WERI-Rb-1 (cell line): ENCODE results near the gene ATP8A2.
"Not testable (repeated sequence)": the region's sequence is repeated elsewhere in the genome, so short reads cannot be mapped to it uniquely, and the experiment has no call there.

Source experiments
- DNase-seq: peaks from one replicate; pipeline ENCODE4 v3.0.0-alpha.2; 2020
- H3K27ac ChIP-seq: fragments of 250-450 bp; sonication (Bioruptor Pico); 2 replicates; pipeline ENCODE4 v1.5.1; 2020; ENCODE audit warnings: mild to moderate bottlenecking, moderate library complexity
- H3K27me3 ChIP-seq: fragments of 250-450 bp; sonication (Bioruptor Pico); 2 replicates; pipeline ENCODE4 v1.5.1; 2021; ENCODE audit warnings: mild to moderate bottlenecking, low read depth, moderate library complexity; ENCODE audit not compliant: insufficient read depth, severe bottlenecking
- H3K36me3 ChIP-seq: fragments of 250-450 bp; sonication (Bioruptor Pico); 2 replicates; pipeline ENCODE4 v1.5.1; 2020; ENCODE audit warnings: mild to moderate bottlenecking, moderate library complexity
- H3K4me3 ChIP-seq: 2 replicates; pipeline ENCODE4 v1.5.1; 2011; ENCODE audit warnings: low read depth, mild to moderate bottlenecking, control low read depth, low read length
- H3K9me3 ChIP-seq: fragments of 250-450 bp; sonication (Bioruptor Pico); 2 replicates; pipeline ENCODE4 v1.5.1; 2021; ENCODE audit warnings: mild to moderate bottlenecking, moderate library complexity; ENCODE audit not compliant: severe bottlenecking
- CTCF ChIP-seq: IDR thresholded peaks from 2 replicates; pipeline ENCODE4 v1.5.1; 2011; ENCODE audit warnings: low read depth, mild to moderate bottlenecking, control low read depth, inconsistent platforms, low read length

ATP8A2 gene

GRCh38 chr13:26060357-26060756, 688.6 kb downstream of the ATP8A2 start:
- no peak overlapping the region for H3K4me3 ChIP-seq
- H3K36me3 ChIP-seq, result no peaks in the 10 kb centered on the region
- H3K27ac ChIP-seq, result no peak overlapping the region
- DNase-seq, result no peak
- TF ChIP-seq CTCF, result no peak
- no peaks in the 10 kb centered on the region for H3K9me3 ChIP-seq
- H3K27me3 ChIP-seq, result no peaks in the 10 kb centered on the region

GRCh38 chr13:26061256-26061655, 689.5 kb downstream of the ATP8A2 start:
- Histone ChIP-seq H3K27ac (no peak overlapping the region), H3K27me3 (no peaks in the 10 kb centered on the region), H3K4me3 (no peak overlapping the region), H3K36me3 (no peaks in the 10 kb centered on the region), H3K9me3 (no peaks in the 10 kb centered on the region)
- no peak for DNase-seq
- no peak for TF ChIP-seq CTCF

GRCh38 chr13:26061947-26062346, 690.2 kb downstream of the ATP8A2 start:
- no peak for DNase-seq
- H3K27ac ChIP-seq, result no peak overlapping the region
- no peak overlapping the region for H3K4me3 ChIP-seq
- H3K27me3 ChIP-seq, result no peaks in the 10 kb centered on the region
- no peaks in the 10 kb centered on the region for H3K9me3 ChIP-seq
- H3K36me3 ChIP-seq, result no peaks in the 10 kb centered on the region
- no peak for TF ChIP-seq CTCF

GRCh38 chr13:26062853-26063444, 691.2 kb downstream of the ATP8A2 start:
- DNase-seq, result peak; percentile 67
- Histone ChIP-seq H3K27ac (no peak overlapping the region), H3K4me3 (no peak overlapping the region), H3K9me3 (no peaks in the 10 kb centered on the region), H3K27me3 (no peaks in the 10 kb centered on the region), H3K36me3 (no peaks in the 10 kb centered on the region)
- TF ChIP-seq CTCF, result peak; percentile 74

- not testable (repeated sequence) for H3K4me3 ChIP-seq, H3K9me3 ChIP-seq, H3K36me3 ChIP-seq, DNase-seq, H3K27me3 ChIP-seq, H3K27ac ChIP-seq
Measured at GRCh38 chr13:26066492-26066891, 694.7 kb downstream of the ATP8A2 start.

- TF ChIP-seq CTCF, result no peak
- H3K36me3 ChIP-seq, result no peaks in the 10 kb centered on the region
- DNase-seq, result no peak
- no peak overlapping the region for H3K4me3 ChIP-seq
- H3K9me3 ChIP-seq, result no peaks in the 10 kb centered on the region
- H3K27ac ChIP-seq, result no peak overlapping the region
- H3K27me3 ChIP-seq, result no peaks in the 10 kb centered on the region
Measured at GRCh38 chr13:26067601-26068000, 695.8 kb downstream of the ATP8A2 start.

GRCh38 chr13:26068372-26068771, 696.6 kb downstream of the ATP8A2 start:
- not testable (repeated sequence) for H3K27me3 ChIP-seq

GRCh38 chr13:26069642-26070041, 697.9 kb downstream of the ATP8A2 start:
- not testable (repeated sequence) for H3K9me3 ChIP-seq, DNase-seq, H3K36me3 ChIP-seq, H3K4me3 ChIP-seq, H3K27me3 ChIP-seq, H3K27ac ChIP-seq

More at GRCh38 chr13:26068372-26068771, 696.6 kb downstream of the ATP8A2 start:
- not testable (repeated sequence) for H3K9me3 ChIP-seq, H3K27ac ChIP-seq, DNase-seq, H3K36me3 ChIP-seq, H3K4me3 ChIP-seq
